Gastroesophageal sphincter (tissue), 3 donors: ENCODE data around the gene DPEP3.

Source experiments
- CTCF ChIP-seq, 4 experiments: fragments of 200-600 bp in 2 of 4; fragments of 450-650 bp in 2 of 4; sonication (generic) in 1 of 4; IDR thresholded peaks; one replicate each; pipeline ENCODE4 v1.5.1; 2017 to 2019; ENCODE audit warnings: antibody characterized with exemption in 4 of 4, mild to moderate bottlenecking in 2 of 4, moderate library complexity in 2 of 4
- EP300 ChIP-seq: sonication (generic); formaldehyde crosslinking; IDR thresholded peaks from one replicate; pipeline ENCODE4 v1.6.1; 2017; ENCODE audit warnings: antibody characterized with exemption, mild to moderate bottlenecking
- POLR2A ChIP-seq, 2 donors: fragments of 450-650 bp; IDR thresholded peaks; one replicate each; pipeline ENCODE4 v1.6.1; 2017; ENCODE audit warnings: antibody characterized with exemption in 2 of 2, mild to moderate bottlenecking in 2 of 2, moderate library complexity in 1 of 2
- POLR2AphosphoS5 ChIP-seq: sonication (generic); formaldehyde crosslinking; IDR thresholded peaks from one replicate; pipeline ENCODE4 v1.6.1; 2017; ENCODE audit warnings: antibody characterized with exemption

- TF ChIP-seq POLR2A (IDR thresholded peaks at IDR 0.05) (no peak), POLR2AphosphoS5 (no peak), CTCF (IDR thresholded peaks at IDR 0.05) (no peak), EP300 (no peak)
Measured at GRCh38 chr16:67963662-67964321, 16.5 kb downstream of the DPEP3 start.
